Measurements from ENCODE around the gene SYP. TPM values are rescaled to one million over a fixed set of nuclear protein-coding genes. Genes with fewer than 3 reads are reported as not detected.

SYP gene
- total and polyA plus RNA-seq, 9 of the 15 experiments (the other 6 are each of a cell fraction or from before 2014, with no cell fraction given) = 0.48 to 5.1 (median 2.6) TPM

DNA sequence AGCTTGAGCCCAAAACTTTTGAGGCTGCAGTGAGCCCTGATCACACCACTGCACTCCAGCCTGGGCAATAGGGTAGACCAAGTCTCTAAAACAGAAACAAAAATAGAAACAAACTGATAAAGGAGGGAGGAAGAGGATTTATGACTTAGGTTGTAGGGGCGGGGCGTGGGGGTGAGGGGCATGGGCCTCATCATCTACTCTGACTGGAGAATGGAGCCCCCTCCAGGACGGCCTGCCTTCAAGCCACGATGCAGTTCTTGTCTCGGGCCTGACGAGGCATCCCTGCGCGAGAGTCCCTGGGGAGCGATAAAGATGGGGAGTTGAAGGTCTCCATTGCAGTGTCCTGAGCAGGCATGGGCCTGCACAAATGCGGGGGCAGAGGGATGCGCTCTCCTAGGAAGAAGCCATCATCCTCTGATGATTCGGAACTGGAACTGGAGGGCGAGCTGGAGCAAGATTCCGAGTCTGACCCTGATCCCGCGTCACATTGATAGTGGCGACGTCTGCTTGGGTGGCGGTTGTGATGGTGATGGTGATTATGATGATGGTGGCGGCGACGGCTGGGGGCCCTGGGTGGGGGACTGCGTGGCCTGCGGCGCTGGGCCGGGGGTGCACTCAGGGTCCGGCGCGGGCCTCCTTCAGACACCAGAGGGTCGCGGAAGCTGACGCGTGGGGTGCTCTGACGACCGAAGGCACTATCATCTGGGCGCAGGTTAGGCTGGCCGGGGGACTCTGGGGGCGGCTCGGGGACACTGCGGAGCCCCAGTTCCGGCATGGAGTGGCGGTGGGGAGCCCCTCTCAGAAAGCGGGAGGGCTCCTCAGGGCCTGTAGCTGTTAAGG, 24.3 kb downstream of the SYP start (continued):
- TF ChIP-seq L3MBTL2 (IDR thresholded peaks at IDR 0.05) (no peak), IRF2 (CRISPR knock-in tag; IDR thresholded peaks at IDR 0.05) (no peak), CBX2 (IDR thresholded peaks at IDR 0.05; ENCODE audit: insufficient read depth, low read length, poor library complexity, severe bottlenecking) (no peak), CTBP1 (IDR thresholded peaks at IDR 0.05; ENCODE audit: borderline replicate concordance) (peak; percentile 40; the same call in 1 of the 2 replicates), HMGN3 (IDR thresholded peaks at IDR 0.05; ENCODE audit: borderline replicate concordance, extremely low read depth, insufficient read length, low read depth, low read length) (no peak), TRIM28 (IDR thresholded peaks at IDR 0.05) (no peak), ZNF785 (CRISPR knock-in tag; IDR thresholded peaks at IDR 0.05) (no peak), SRSF9 (IDR thresholded peaks at IDR 0.05; ENCODE audit: borderline replicate concordance, low read depth, low read length) (no peak), CXXC5 (CRISPR knock-in tag; IDR thresholded peaks at IDR 0.05) (no peak), ZBTB7A (IDR thresholded peaks at IDR 0.05; ENCODE audit: borderline replicate concordance, control insufficient read depth, low read depth, low read length) (no peak), KAT2B (IDR thresholded peaks at IDR 0.05; ENCODE audit: low read depth, low read length) (no peak), SREBF2 (CRISPR knock-in tag; IDR thresholded peaks at IDR 0.05) (no peak), LARP7 (IDR thresholded peaks at IDR 0.05) (no peak), KAT7 (CRISPR knock-in tag; IDR thresholded peaks at IDR 0.05; ENCODE audit: borderline replicate concordance) (no peak), DMBX1 (CRISPR knock-in tag; IDR thresholded peaks at IDR 0.05; ENCODE audit: borderline replicate concordance) (no peak)
- TF ChIP-seq, protein P1, sequence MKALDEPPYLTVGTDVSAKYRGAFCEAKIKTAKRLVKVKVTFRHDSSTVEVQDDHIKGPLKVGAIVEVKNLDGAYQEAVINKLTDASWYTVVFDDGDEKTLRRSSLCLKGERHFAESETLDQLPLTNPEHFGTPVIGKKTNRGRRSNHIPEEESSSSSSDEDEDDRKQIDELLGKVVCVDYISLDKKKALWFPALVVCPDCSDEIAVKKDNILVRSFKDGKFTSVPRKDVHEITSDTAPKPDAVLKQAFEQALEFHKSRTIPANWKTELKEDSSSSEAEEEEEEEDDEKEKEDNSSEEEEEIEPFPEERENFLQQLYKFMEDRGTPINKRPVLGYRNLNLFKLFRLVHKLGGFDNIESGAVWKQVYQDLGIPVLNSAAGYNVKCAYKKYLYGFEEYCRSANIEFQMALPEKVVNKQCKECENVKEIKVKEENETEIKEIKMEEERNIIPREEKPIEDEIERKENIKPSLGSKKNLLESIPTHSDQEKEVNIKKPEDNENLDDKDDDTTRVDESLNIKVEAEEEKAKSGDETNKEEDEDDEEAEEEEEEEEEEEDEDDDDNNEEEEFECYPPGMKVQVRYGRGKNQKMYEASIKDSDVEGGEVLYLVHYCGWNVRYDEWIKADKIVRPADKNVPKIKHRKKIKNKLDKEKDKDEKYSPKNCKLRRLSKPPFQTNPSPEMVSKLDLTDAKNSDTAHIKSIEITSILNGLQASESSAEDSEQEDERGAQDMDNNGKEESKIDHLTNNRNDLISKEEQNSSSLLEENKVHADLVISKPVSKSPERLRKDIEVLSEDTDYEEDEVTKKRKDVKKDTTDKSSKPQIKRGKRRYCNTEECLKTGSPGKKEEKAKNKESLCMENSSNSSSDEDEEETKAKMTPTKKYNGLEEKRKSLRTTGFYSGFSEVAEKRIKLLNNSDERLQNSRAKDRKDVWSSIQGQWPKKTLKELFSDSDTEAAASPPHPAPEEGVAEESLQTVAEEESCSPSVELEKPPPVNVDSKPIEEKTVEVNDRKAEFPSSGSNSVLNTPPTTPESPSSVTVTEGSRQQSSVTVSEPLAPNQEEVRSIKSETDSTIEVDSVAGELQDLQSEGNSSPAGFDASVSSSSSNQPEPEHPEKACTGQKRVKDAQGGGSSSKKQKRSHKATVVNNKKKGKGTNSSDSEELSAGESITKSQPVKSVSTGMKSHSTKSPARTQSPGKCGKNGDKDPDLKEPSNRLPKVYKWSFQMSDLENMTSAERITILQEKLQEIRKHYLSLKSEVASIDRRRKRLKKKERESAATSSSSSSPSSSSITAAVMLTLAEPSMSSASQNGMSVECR (CRISPR knock-in tag; IDR thresholded peaks at IDR 0.05) = no peak
- TF ChIP-seq, protein P2, sequence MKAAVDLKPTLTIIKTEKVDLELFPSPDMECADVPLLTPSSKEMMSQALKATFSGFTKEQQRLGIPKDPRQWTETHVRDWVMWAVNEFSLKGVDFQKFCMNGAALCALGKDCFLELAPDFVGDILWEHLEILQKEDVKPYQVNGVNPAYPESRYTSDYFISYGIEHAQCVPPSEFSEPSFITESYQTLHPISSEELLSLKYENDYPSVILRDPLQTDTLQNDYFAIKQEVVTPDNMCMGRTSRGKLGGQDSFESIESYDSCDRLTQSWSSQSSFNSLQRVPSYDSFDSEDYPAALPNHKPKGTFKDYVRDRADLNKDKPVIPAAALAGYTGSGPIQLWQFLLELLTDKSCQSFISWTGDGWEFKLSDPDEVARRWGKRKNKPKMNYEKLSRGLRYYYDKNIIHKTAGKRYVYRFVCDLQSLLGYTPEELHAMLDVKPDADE (conservative IDR thresholded peaks at IDR 0.05; ENCODE audit: control insufficient read depth, low read depth, low read length) = no peak
- TF ChIP-seq, protein P3, sequence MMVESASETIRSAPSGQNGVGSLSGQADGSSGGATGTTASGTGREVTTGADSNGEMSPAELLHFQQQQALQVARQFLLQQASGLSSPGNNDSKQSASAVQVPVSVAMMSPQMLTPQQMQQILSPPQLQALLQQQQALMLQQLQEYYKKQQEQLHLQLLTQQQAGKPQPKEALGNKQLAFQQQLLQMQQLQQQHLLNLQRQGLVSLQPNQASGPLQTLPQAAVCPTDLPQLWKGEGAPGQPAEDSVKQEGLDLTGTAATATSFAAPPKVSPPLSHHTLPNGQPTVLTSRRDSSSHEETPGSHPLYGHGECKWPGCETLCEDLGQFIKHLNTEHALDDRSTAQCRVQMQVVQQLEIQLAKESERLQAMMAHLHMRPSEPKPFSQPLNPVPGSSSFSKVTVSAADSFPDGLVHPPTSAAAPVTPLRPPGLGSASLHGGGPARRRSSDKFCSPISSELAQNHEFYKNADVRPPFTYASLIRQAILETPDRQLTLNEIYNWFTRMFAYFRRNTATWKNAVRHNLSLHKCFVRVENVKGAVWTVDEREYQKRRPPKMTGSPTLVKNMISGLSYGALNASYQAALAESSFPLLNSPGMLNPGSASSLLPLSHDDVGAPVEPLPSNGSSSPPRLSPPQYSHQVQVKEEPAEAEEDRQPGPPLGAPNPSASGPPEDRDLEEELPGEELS (CRISPR knock-in tag; IDR thresholded peaks at IDR 0.05; ENCODE audit: borderline replicate concordance) = no peak
- TF ChIP-seq, protein P4, sequence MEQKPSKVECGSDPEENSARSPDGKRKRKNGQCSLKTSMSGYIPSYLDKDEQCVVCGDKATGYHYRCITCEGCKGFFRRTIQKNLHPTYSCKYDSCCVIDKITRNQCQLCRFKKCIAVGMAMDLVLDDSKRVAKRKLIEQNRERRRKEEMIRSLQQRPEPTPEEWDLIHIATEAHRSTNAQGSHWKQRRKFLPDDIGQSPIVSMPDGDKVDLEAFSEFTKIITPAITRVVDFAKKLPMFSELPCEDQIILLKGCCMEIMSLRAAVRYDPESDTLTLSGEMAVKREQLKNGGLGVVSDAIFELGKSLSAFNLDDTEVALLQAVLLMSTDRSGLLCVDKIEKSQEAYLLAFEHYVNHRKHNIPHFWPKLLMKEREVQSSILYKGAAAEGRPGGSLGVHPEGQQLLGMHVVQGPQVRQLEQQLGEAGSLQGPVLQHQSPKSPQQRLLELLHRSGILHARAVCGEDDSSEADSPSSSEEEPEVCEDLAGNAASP (IDR thresholded peaks at IDR 0.05) = no peak
